NCI-H510A (cell line): Measurements from ENCODE around the gene GLI1.

Source experiments
- DNase-seq: peaks from one replicate; lab custom pipeline; 2025; lab: John Stamatoyannopoulos, UW

GLI1 gene

DNA sequence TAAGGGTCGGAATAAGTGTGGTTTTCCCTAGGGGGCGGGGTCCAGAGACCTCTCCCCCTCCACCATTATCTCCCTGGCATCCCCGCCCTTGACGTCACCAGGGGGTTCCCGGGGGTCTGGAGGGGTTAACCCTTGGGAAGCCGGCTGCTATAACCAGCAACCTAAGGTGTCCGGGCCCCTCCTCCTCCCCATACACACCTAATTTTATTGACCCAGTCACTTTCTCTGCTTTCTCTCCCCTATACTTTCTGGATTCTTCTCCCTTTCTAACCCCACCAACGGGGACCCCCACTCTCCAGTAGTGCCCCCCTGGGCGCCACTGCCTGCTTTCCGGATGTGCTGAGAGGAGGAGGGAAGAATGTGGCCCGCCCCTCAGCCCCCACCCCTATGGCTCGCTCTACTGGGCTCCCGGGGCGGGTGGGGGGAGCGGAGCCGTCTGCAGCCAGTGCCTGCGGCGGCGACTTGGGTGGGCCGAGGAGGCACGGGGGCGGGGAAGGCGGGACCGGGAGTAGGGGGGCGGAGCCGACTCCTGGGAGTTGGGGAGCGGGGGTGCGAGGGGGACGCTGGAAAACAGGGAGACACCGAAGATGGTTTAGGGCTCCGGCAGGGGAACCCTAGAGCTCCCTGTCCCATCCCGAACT is 1.8 kb downstream of the GLI1 start:
- DNase-seq, result no peak

DNA sequence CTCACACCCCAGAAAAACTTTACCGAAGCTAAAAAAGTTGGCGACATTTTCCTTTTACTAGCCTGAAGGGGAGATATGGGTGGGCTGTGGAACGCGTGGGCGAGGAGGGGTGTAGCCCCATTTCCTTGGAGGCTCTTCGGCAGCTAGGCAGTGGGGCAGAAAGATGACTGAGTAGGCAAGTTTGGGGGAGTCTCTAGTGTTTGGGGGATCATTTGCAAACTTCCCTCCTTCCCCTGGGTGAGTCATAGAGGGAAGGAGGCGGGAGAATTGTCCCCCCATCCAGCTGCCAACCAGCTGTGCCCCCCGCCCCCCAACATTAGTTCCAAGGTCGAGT is 2.3 kb downstream of the GLI1 start:
- DNase-seq, result no peak

DNA sequence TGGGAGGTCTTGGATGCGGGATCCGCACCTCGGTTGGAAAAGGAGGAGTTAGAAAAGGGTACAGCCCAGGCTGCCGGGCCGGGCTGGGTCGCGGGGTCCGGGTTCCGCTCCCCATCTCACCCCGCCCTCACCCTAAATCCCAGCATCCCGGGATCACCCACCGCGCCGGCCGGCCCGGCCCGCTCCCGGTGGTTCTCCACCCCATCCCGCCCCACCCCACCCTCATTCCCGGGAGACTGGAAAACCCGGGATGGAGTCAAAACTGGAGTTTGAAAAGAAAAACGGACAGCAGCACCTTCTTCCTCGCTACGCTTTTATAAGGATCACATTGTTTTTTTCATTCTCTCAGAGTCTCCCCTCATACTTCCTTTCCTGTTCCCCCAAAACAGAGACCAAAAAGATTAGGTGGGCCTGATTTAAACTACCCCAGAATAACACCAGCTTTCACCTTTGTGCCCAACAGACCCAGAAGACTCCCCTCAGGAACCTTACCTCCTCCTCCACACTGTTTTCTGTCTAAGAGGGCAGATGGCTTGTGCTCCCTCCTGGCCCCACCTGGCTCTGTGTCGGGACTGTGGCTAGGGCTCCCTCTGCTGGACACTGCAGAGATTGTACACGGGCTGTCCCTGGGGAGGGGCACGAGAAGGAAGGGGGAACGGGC is 2.8 kb downstream of the GLI1 start:
- peak; percentile 89 for DNase-seq

DNA sequence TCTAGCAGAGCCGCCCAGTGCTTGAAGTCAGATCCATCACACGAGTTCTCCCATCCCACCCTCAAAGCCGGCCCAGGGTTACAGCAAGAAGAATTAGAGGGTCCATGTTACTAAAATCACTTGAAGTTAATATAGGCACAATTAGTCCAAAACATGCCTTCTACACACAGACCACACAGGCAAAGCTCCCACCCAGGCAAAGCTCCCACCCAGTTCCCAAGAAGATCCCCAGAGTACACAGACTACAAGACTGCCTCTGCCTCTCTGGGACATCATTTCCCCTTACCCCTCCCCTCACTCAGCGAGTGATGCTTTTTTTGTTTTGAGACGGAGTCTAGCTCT is 3.3 kb downstream of the GLI1 start:
- no peak for DNase-seq

DNA sequence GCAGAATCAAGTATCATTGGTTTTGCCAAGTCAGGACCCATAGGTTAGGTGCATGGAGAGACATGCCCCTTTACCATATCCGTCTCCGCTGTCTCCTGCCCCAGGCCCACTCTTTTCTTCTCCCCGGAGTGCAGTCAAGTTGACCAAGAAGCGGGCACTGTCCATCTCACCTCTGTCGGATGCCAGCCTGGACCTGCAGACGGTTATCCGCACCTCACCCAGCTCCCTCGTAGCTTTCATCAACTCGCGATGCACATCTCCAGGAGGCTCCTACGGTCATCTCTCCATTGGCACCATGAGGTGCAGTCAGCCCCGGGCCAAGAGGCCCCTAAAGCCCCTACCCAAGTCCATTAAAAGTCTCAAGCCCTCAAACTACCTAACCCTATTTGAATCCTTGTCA is 5.0 kb downstream of the GLI1 start:
- DNase-seq, result no peak

DNA sequence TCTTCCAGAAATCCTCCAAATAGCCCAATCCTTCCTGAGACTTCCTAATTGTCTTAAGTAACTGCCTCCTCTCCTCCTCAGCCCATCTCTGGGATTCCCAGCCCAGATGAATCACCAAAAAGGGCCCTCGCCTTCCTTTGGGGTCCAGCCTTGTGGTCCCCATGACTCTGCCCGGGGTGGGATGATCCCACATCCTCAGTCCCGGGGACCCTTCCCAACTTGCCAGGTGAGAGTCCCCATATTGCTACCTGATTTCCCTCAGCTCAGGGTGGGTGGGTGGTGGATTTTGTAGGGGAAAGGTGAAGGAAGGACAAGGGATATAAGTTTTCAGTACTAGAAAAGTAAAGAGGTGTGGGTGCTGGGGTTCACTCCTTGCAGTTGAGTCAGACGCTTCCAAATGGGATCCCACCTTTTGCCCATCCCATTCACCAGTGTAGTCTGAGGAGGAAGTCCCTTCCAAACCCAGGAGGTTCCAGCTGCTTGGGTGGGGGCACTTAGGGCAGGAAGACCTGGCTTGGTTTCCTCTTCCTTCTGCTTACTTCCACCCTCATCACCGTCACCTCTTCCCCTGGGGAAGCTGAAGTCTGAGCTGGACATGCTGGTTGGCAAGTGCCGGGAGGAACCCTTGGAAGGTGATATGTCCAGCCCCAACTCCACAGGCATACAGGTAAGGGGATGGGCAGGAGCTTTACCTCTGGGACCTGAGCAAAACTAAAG is 5.6 kb downstream of the GLI1 start:
- no peak for DNase-seq

DNA sequence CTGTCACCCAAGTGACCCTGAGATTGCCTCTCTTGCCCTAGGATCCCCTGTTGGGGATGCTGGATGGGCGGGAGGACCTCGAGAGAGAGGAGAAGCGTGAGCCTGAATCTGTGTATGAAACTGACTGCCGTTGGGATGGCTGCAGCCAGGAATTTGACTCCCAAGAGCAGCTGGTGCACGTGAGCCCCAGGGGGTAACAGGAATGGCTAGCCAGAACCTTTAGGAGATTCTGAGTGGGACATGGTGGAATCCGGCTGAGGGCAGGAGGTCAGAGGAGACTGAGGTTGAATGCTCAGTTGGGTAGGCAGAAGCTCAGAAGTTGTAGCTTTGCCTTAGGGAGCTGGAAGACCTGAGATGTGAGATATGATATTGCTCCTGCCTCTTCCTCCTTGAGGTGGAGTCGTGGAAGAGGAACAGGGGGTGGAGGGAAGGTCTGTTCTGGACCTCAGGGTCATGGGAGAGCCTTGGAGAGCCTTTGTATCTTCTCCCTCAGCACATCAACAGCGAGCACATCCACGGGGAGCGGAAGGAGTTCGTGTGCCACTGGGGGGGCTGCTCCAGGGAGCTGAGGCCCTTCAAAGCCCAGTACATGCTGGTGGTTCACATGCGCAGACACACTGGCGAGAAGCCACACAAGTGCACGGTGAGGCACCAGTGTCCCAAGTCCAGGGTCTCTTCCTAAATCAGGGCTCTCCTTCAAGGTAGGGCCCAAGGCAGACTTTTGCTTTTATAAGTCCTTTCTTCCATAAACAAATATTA is 6.3 kb downstream of the GLI1 start:
- DNase-seq, result no peak

DNA sequence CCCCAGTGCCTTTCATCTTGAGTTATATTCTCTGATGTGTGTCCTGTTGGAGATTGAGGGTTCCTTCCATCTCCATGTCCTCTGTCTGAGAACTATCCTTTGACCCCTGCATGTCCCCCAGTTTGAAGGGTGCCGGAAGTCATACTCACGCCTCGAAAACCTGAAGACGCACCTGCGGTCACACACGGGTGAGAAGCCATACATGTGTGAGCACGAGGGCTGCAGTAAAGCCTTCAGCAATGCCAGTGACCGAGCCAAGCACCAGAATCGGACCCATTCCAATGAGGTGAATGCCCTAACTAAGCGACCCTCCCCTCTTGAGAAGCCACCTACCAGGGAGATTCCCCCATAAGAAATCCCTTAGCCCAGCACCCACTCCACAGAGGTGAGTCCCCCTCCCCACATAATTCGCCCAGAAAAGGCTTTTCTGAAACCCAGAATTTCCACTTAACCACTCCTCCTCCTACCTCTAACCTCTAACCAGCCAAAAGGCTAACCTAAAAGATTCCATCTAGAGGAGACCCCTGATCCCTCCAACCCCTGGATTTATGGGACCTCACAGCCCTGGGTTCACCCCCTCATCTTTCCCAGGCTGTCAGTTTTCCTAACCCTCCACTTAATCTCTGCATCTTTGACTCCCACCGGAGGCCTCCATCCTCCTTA is 7.8 kb downstream of the GLI1 start:
- no peak for DNase-seq

DNA sequence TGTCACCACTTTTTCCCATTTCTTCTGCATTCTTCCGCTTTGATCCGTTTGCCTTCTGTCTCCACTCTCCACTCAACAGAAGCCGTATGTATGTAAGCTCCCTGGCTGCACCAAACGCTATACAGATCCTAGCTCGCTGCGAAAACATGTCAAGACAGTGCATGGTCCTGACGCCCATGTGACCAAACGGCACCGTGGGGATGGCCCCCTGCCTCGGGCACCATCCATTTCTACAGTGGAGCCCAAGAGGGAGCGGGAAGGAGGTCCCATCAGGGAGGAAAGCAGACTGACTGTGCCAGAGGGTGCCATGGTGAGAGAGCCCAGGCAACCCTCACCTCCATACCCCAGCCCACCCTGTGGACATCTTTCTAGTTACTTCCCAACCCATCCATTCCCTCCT is 8.3 kb downstream of the GLI1 start:
- DNase-seq, result no peak

DNA sequence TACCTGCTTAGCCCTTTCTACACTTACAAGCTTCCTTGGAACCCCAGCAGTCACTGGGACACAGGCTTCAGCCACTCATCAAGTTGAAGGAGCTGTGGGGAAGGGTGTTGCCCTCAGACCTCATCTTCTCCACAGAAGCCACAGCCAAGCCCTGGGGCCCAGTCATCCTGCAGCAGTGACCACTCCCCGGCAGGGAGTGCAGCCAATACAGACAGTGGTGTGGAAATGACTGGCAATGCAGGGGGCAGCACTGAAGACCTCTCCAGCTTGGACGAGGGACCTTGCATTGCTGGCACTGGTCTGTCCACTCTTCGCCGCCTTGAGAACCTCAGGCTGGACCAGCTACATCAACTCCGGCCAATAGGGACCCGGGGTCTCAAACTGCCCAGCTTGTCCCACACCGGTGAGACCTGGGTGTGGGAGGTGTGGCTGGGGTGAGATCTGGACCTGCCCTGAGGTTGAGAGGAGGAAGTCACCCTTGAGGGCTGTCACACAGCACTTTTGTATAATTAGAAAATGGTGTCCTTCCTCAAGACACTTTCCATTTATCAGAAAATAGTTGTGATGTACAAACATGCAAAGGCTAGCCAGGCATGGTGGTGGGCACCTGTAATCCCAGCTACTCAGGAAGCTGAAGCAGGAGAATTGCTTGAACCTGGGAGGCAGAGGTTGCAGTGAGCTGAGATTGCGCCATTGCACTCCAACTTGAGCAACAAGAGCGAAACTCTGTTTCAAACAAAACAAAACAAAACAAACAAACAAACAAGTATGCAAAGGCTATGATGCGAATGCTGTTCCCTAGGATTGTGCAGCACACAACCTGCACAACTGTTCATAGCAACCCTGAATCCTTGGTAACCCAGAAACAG is 9.9 kb downstream of the GLI1 start:
- no peak for DNase-seq

DNA sequence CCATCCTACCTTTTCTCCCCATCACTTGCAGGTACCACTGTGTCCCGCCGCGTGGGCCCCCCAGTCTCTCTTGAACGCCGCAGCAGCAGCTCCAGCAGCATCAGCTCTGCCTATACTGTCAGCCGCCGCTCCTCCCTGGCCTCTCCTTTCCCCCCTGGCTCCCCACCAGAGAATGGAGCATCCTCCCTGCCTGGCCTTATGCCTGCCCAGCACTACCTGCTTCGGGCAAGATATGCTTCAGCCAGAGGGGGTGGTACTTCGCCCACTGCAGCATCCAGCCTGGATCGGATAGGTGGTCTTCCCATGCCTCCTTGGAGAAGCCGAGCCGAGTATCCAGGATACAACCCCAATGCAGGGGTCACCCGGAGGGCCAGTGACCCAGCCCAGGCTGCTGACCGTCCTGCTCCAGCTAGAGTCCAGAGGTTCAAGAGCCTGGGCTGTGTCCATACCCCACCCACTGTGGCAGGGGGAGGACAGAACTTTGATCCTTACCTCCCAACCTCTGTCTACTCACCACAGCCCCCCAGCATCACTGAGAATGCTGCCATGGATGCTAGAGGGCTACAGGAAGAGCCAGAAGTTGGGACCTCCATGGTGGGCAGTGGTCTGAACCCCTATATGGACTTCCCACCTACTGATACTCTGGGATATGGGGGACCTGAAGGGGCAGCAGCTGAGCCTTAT is 10.8 kb downstream of the GLI1 start:
- no peak for DNase-seq

DNA sequence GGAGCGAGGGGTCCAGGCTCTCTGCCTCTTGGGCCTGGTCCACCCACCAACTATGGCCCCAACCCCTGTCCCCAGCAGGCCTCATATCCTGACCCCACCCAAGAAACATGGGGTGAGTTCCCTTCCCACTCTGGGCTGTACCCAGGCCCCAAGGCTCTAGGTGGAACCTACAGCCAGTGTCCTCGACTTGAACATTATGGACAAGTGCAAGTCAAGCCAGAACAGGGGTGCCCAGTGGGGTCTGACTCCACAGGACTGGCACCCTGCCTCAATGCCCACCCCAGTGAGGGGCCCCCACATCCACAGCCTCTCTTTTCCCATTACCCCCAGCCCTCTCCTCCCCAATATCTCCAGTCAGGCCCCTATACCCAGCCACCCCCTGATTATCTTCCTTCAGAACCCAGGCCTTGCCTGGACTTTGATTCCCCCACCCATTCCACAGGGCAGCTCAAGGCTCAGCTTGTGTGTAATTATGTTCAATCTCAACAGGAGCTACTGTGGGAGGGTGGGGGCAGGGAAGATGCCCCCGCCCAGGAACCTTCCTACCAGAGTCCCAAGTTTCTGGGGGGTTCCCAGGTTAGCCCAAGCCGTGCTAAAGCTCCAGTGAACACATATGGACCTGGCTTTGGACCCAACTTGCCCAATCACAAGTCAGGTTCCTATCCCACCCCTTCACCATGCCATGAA is 11.5 kb downstream of the GLI1 start:
- DNase-seq, result no peak

DNA sequence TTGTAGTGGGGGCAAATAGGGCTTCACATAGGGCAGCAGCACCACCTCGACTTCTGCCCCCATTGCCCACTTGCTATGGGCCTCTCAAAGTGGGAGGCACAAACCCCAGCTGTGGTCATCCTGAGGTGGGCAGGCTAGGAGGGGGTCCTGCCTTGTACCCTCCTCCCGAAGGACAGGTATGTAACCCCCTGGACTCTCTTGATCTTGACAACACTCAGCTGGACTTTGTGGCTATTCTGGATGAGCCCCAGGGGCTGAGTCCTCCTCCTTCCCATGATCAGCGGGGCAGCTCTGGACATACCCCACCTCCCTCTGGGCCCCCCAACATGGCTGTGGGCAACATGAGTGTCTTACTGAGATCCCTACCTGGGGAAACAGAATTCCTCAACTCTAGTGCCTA is 12.1 kb downstream of the GLI1 start:
- no peak for DNase-seq

DNA sequence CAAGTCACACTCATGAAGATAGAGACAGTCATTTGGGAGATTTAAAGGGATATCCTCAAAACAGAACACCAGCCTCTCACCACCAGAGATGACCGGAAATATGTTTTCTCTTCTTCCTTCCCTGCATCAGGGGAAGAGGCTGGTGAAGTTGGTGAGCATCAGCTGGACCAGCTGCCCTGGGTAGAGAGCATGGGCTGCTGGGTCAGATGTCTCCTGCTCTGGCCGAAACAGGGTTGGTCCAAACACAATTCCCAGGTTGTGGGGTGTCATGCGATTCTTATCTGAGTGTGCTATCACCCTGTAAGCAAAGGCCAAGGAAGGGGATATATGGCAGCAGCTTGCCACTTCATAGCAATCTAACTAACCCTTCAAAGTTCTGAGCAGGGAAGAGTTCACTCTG is 12.8 kb downstream of the GLI1 start:
- no peak for DNase-seq

DNA sequence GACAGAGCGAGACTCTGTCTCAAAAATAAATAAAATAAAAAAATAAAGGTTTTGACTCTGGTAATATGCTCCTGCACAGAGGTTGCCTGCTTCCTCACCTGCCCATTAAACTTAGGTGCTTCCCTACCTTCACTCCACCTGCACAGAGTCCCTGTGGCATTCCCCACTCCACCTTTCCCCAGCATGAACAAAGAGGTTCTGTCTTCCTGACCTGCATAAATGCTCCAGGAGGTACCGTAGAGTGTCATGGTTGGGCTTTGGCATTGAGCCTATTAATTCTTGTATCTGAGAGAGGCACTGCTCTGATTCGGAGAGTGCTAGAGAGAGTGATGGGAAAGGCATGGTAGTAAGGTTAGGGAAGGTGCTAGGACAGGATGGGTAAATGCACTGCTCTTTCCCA is 13.8 kb downstream of the GLI1 start:
- DNase-seq, result no peak

DNA sequence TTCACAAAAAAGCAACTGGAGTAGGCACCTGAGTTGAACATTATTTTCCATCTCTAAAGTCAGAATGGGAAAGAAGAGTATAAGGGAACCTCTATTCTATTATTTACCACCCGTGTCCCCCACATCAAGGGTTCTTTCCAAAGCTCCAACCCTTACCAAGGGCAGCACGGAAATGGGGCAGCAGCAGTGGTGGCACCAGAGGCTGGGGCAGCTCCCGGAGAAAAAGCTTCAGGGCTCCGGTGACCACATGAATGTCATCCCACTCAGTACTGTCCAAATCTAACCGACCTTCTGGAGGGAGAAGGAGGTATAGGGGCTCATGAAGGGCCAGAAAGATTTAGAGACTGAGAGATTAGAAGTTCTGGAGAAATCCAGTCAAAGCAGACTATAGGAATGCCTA is 14.3 kb downstream of the GLI1 start:
- no peak for DNase-seq

DNA sequence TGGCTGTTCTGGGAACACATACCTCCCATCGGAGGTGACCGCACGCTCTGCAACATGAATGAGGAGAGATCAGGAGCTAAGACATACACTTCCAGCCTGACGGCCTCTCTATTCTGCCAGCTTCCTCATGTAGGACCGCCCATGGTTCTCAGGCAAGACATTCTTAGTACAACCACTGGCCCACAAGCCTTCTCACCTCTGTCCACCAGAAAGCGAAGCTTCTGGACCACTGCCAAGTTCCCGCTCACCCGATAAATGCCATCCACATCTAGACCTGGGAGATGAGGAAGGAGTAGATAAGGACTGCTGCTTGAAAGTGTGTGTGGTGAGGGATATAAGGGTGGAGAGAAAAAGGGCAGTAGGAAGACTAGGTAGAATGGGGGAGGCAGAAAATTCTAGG is 14.8 kb downstream of the GLI1 start:
- no peak for DNase-seq

DNA sequence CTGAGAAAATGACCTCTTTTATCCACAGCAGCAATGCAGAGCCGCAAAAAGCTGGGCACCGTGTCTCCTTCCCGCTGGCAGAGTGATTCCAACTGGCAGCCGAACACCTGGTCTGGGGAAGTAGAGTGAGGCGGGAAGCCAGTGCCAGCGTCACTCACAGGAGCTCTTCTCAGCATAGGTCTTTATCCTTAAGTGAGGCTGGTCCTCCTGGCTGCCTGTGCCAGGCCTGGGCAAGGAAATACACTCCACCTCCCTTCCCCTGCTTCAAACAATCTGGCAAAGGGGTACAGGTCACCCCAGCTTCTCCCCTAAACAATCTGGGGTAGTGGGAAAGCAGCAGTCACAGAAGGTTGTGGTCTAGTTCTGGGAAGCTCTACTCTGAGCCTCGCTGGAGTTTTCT is 15.3 kb downstream of the GLI1 start:
- no peak for DNase-seq

DNA sequence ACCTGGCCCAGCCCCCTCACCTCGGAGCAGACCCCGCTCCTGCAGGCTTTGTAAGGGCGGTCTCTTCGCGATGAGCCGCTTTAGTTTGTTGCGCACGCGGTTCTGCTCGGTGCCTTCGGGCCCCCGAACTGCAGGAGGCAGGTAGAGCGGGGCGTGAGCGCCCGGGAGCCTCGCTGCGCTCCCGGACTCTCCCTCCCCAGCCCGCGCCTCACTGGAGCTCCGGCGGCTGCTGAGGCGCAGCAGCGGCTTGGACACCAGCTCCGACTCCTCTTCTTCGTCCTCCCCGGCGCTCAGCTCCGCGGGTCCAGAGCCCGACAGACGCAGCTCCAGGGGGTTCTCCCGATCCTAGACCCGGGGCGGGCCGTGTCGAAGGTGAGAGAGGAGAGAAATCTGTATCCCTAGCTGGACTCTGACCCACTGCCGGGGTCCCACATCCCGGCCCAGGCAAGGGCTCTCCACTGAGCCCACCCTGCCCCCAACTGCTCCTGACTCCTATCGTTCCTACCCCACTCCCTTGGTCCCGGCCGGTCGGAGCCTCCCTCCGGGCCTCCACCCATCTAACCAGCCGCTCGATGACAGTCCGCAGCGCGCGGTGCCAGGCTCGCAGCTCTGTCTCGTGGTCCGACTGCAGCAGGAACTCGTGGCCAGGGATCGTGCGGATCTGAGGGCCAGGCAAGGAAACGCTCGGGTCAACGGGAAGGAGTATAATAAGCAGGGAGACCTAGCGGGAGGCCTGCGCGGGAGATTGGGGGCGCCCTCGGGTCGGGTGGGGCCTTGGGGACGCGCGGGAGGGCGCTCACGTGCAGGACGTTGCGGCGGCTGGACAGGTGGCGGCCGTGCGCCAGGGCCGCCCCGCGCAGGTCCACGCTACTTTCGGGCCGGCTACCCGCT is 15.9 kb downstream of the GLI1 start:
- DNase-seq, result no peak
